GM12878 (cell line): Measurements from ENCODE around the gene PDK1. TPM values are rescaled to one million over a fixed set of nuclear protein-coding genes. Genes with fewer than 3 reads are reported as not detected.
A peak's percentile ranks its signal among the peaks of the same experiment; 100 is the strongest.

ENCODE experiments used
- ATAC-seq: fragments of 200-7000 bp; cut with Tn5 transposase; 3 replicates; pipeline ENCODE4 v1.9.1; 2020; ENCODE audit warnings: mild to moderate bottlenecking, moderate library complexity
- BruUV-seq: library from RNA; stranded (reverse); fragments of 400-500 nt; replicated peaks from 2 replicates; lab custom pipeline; 2021; lab: Mats Ljungman, UMichigan
- CTCF ChIA-PET: fragments of 300-600 bp; sonication (Branson Sonifier 250); formaldehyde crosslinking; extraction: SDS; loops from one replicate; lab custom pipeline; 2021; ENCODE audit warnings: inconsistent platforms; lab: Yijun Ruan, JAX
- POLR2A ChIA-PET: fragments of 350-600 bp; formaldehyde crosslinking; extraction: SDS; loops from one replicate; lab custom pipeline; 2021; ENCODE audit warnings: inconsistent platforms; lab: Charles Lee
- RAD21 ChIA-PET: fragments of 300-600 bp; sonication (Branson Sonifier 250); formaldehyde crosslinking; loops from one replicate; lab custom pipeline; 2023; ENCODE audit warnings: antibody characterized with exemption; ENCODE audit not compliant: unreplicated experiment; lab: Charles Lee
- SMC1A ChIA-PET: fragments of 300-600 bp; sonication (Branson Sonifier 250); formaldehyde crosslinking; loops from one replicate; lab custom pipeline; 2023; ENCODE audit not compliant: unreplicated experiment, uncharacterized antibody; lab: Charles Lee
- DNase-seq: peaks from one replicate; pipeline ENCODE4 v3.0.0-alpha.2; 2011; ENCODE audit warnings: low read depth, low spot score
- FAIRE-seq: peaks from 3 replicates; lab custom pipeline; 2011; peaks lifted over from hg19 to GRCh38; lab: Jason Lieb, UNC
- H2AFZ ChIP-seq: 2 replicates; pipeline ENCODE4 v1.6.0; 2011; ENCODE audit warnings: low read depth, low read length, control low read depth; ENCODE audit not compliant: control insufficient read depth
- H3K27ac ChIP-seq: 2 replicates; pipeline ENCODE4 v1.5.1; 2011; ENCODE audit warnings: control low read depth; ENCODE audit not compliant: control insufficient read depth, insufficient read depth
- H3K27me3 ChIP-seq, 2 experiments: replicated peaks in 1 of 2; 2 replicates each; pipeline versions ENCODE4 v1.6.0 to v1.6.1; 2011; ENCODE audit warnings: low read length in 1 of 2; ENCODE audit not compliant: control insufficient read depth in 2 of 2, insufficient read depth in 2 of 2
- H3K36me3 ChIP-seq, 2 experiments: 2 replicates each; pipeline ENCODE4 v1.5.1; 2011; ENCODE audit warnings: low read length in 1 of 2; ENCODE audit not compliant: control insufficient read depth in 2 of 2, insufficient read depth in 2 of 2
- H3K4me1 ChIP-seq: 2 replicates; pipeline ENCODE4 v1.6.1; 2011; ENCODE audit warnings: mild to moderate bottlenecking, low read length, moderate library complexity, mixed read lengths; ENCODE audit not compliant: control insufficient read depth, insufficient read depth
- H3K4me2 ChIP-seq: 2 replicates; pipeline ENCODE4 v1.6.0; 2011; ENCODE audit warnings: control low read depth; ENCODE audit not compliant: control insufficient read depth, insufficient read depth
- H3K4me3 ChIP-seq: fragments of 200-600 bp; sonication (generic); 2 replicates; pipeline ENCODE4 v1.5.1; 2016
- H3K79me2 ChIP-seq: 2 replicates; pipeline ENCODE4 v1.6.0; 2011; ENCODE audit warnings: low read length; ENCODE audit not compliant: control insufficient read depth, insufficient read depth
- H3K9ac ChIP-seq: 2 replicates; pipeline ENCODE4 v1.8.0; 2011; ENCODE audit warnings: low read length, control low read depth, mixed read lengths; ENCODE audit not compliant: control insufficient read depth, insufficient read depth
- H3K9me3 ChIP-seq: replicated peaks from 3 replicates; pipeline ENCODE4 v1.5.1; 2011; ENCODE audit warnings: mild to moderate bottlenecking, low read length; ENCODE audit not compliant: control insufficient read depth, insufficient read depth
- H4K20me1 ChIP-seq: 2 replicates; pipeline ENCODE4 v1.6.0; 2011; ENCODE audit not compliant: control insufficient read depth, insufficient read depth
- BCL11A ChIP-seq: IDR thresholded peaks from 2 replicates; pipeline ENCODE4 v1.6.1; 2011; ENCODE audit warnings: low read depth, low read length
- BHLHE40 ChIP-seq, 2 experiments: fragments of 450-650 bp in 1 of 2; IDR thresholded peaks; 2 replicates each; pipeline ENCODE4 v1.6.1; 2011 to 2017; ENCODE audit warnings: low read depth in 2 of 2, borderline replicate concordance in 1 of 2, improper control_type of control experiment in 1 of 2, low read length in 1 of 2, mild to moderate bottlenecking in 1 of 2
- CREM ChIP-seq: IDR thresholded peaks from 2 replicates; pipeline ENCODE4 v1.6.1; 2014; ENCODE audit warnings: antibody characterized with exemption, low read depth
- EGR1 ChIP-seq, 2 experiments: IDR thresholded peaks; 1 replicate in 1 of 2; 2 replicates in 1 of 2; pipeline ENCODE4 v1.6.1; 2011 to 2012; ENCODE audit warnings: low read depth in 2 of 2, low read length in 2 of 2, borderline replicate concordance in 1 of 2, mild to moderate bottlenecking in 1 of 2, moderate library complexity in 1 of 2
- ESRRA ChIP-seq: IDR thresholded peaks from 2 replicates; pipeline ENCODE4 v1.6.1; 2012; ENCODE audit warnings: mild to moderate bottlenecking, low read length, improper control_type of control experiment
- HDGF ChIP-seq: fragments of 450-650 bp; IDR thresholded peaks from 2 replicates; pipeline ENCODE4 v1.6.1; 2016; ENCODE audit warnings: antibody characterized with exemption
- LARP7 ChIP-seq: fragments of 450-650 bp; IDR thresholded peaks from 2 replicates; pipeline ENCODE4 v1.6.1; 2017; ENCODE audit warnings: mild to moderate bottlenecking
- MTA2 ChIP-seq: fragments of 450-650 bp; IDR thresholded peaks from 2 replicates; pipeline ENCODE4 v1.6.1; 2016; ENCODE audit warnings: low read depth, mild to moderate bottlenecking, moderate library complexity
- MTA3 ChIP-seq: IDR thresholded peaks from 2 replicates; pipeline ENCODE4 v1.6.1; 2012; ENCODE audit warnings: low read length, inconsistent platforms, borderline replicate concordance
- RAD21 ChIP-seq: IDR thresholded peaks from 2 replicates; pipeline ENCODE4 v1.6.1; 2011; ENCODE audit warnings: mild to moderate bottlenecking, low read depth, low read length, moderate library complexity; ENCODE audit not compliant: insufficient read depth
- TCF12 ChIP-seq: IDR thresholded peaks from 2 replicates; pipeline ENCODE4 v1.6.1; 2011; ENCODE audit warnings: low read depth, mild to moderate bottlenecking, low read length
- ZNF207 ChIP-seq: fragments of 450-650 bp; IDR thresholded peaks from 2 replicates; pipeline ENCODE4 v1.6.1; 2014; ENCODE audit warnings: antibody characterized with exemption, mild to moderate bottlenecking, borderline replicate concordance
- ZNF622 ChIP-seq: fragments of 450-650 bp; IDR thresholded peaks from 2 replicates; pipeline ENCODE4 v1.6.1; 2017; ENCODE audit warnings: mild to moderate bottlenecking, inconsistent platforms
- WGBS: methylation state at CpG from one replicate; pipeline ENCODE4 v1.1.6; 2016; ENCODE audit warnings: low lambda C conversion rate; ENCODE audit not compliant: insufficient replicate concordance, insufficient coverage; ENCODE audit errors: missing lambda C conversion rate; 5-methylcytosine and 5-hydroxymethylcytosine counted together
- in situ Hi-C: fragments of 300-500 bp; cut with MboI; formaldehyde crosslinking; loops from 9 replicates; pipeline ENCODE4 v1.14.3; 2018; ENCODE audit warnings: mixed read lengths
- intact Hi-C: fragments of 100-400 bp; cut with micrococcal nuclease; formaldehyde crosslinking; loops from one replicate; pipeline ENCODE4 v1.14.2; 2022; ENCODE audit not compliant: unreplicated experiment
- polyA plus RNA-seq, 11 experiments: library from polyadenylated mRNA; depleted of rRNA in 4 of 11; unstranded in 6 of 11; stranded (reverse) in 5 of 11; fragments of >200 nt; fragmentation: Nextera tagmentation in 4 of 11; fragmentation: Illumina TruSeq in 1 of 11; extraction: Ambion mirVana in 4 of 11; extraction: Trizol in 1 of 11; gene quantifications; 1 replicate in 1 of 11; 2 replicates in 10 of 11; pipeline versions ENCODE4 v1.2.1 to v1.2.3, GENCODE V29; 2011 to 2016; ENCODE audit warnings: inconsistent platforms in 2 of 11, missing spikeins in 2 of 11, low read depth in 1 of 11
- total RNA-seq, 4 experiments: library from RNA; depleted of rRNA in 3 of 4; stranded (reverse); fragments of >200 nt in 3 of 4; fragmentation: Illumina TruSeq in 1 of 4; extraction: Trizol in 1 of 4; gene quantifications; 2 replicates each; pipeline versions ENCODE4 v1.2.1 to v1.2.3, GENCODE V29; 2013 to 2021
- TF ChIP-seq, protein P1 (sequence below): IDR thresholded peaks from 2 replicates; pipeline ENCODE4 v1.6.1; 2012; ENCODE audit warnings: mild to moderate bottlenecking, low read depth, low read length
- TF ChIP-seq, protein P2 (sequence below): fragments of 450-650 bp; IDR thresholded peaks from 2 replicates; pipeline ENCODE4 v1.6.1; 2017; ENCODE audit warnings: low read depth, mild to moderate bottlenecking, moderate library complexity
- TF ChIP-seq, protein P3 (sequence below): fragments of 450-650 bp; IDR thresholded peaks from 2 replicates; pipeline ENCODE4 v1.6.1; 2017; ENCODE audit warnings: antibody characterized with exemption, mild to moderate bottlenecking, moderate library complexity

PDK1 gene
- total and polyA plus RNA-seq, 10 of the 15 experiments (the other 5 are each of a cell fraction or from before 2014, with no cell fraction given) = 5.3 to 128 (median 17.1) TPM

DNA sequence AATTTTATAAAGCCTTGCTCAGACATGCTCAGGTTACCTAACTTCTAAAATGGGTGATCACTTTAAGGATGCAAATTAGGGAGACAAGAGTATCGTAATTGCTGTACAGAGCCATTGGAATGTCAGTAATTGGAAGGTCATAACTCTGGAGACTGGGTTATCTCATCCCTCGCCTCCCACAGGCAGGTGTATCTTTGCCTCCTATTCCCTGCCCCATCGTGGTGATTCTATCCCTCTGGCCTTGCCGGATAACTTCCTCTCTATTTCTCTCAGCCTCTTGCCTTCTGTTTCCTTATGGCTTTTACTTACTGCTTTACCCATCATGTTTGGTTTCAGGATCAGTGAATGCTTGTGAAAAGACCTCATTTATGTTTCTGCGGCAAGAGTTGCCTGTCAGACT, 2.5 kb downstream of the PDK1 start:
- H2AFZ ChIP-seq = no peak overlapping the region
- TF ChIP-seq MTA2 (no peak), BHLHE40 (IDR thresholded peaks at IDR 0.05; ENCODE audit: borderline replicate concordance in 1 of 2, low read depth in 2 of 2, low read length in 1 of 2) (no peak), ESRRA (no peak), TCF12 (no peak), CREM (no peak), HDGF (no peak), MTA3 (no peak), EGR1 (IDR thresholded peaks at IDR 0.05; ENCODE audit: borderline replicate concordance in 1 of 2, low read depth in 2 of 2, low read length in 2 of 2) (no peak), BCL11A (no peak), ZNF622 (no peak), ZNF207 (no peak), LARP7 (no peak), RAD21 (no peak)
- TF ChIP-seq, protein P1, sequence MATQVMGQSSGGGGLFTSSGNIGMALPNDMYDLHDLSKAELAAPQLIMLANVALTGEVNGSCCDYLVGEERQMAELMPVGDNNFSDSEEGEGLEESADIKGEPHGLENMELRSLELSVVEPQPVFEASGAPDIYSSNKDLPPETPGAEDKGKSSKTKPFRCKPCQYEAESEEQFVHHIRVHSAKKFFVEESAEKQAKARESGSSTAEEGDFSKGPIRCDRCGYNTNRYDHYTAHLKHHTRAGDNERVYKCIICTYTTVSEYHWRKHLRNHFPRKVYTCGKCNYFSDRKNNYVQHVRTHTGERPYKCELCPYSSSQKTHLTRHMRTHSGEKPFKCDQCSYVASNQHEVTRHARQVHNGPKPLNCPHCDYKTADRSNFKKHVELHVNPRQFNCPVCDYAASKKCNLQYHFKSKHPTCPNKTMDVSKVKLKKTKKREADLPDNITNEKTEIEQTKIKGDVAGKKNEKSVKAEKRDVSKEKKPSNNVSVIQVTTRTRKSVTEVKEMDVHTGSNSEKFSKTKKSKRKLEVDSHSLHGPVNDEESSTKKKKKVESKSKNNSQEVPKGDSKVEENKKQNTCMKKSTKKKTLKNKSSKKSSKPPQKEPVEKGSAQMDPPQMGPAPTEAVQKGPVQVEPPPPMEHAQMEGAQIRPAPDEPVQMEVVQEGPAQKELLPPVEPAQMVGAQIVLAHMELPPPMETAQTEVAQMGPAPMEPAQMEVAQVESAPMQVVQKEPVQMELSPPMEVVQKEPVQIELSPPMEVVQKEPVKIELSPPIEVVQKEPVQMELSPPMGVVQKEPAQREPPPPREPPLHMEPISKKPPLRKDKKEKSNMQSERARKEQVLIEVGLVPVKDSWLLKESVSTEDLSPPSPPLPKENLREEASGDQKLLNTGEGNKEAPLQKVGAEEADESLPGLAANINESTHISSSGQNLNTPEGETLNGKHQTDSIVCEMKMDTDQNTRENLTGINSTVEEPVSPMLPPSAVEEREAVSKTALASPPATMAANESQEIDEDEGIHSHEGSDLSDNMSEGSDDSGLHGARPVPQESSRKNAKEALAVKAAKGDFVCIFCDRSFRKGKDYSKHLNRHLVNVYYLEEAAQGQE = no peak
- TF ChIP-seq, protein P2, sequence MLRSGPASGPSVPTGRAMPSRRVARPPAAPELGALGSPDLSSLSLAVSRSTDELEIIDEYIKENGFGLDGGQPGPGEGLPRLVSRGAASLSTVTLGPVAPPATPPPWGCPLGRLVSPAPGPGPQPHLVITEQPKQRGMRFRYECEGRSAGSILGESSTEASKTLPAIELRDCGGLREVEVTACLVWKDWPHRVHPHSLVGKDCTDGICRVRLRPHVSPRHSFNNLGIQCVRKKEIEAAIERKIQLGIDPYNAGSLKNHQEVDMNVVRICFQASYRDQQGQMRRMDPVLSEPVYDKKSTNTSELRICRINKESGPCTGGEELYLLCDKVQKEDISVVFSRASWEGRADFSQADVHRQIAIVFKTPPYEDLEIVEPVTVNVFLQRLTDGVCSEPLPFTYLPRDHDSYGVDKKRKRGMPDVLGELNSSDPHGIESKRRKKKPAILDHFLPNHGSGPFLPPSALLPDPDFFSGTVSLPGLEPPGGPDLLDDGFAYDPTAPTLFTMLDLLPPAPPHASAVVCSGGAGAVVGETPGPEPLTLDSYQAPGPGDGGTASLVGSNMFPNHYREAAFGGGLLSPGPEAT = no peak
- TF ChIP-seq, protein P3, sequence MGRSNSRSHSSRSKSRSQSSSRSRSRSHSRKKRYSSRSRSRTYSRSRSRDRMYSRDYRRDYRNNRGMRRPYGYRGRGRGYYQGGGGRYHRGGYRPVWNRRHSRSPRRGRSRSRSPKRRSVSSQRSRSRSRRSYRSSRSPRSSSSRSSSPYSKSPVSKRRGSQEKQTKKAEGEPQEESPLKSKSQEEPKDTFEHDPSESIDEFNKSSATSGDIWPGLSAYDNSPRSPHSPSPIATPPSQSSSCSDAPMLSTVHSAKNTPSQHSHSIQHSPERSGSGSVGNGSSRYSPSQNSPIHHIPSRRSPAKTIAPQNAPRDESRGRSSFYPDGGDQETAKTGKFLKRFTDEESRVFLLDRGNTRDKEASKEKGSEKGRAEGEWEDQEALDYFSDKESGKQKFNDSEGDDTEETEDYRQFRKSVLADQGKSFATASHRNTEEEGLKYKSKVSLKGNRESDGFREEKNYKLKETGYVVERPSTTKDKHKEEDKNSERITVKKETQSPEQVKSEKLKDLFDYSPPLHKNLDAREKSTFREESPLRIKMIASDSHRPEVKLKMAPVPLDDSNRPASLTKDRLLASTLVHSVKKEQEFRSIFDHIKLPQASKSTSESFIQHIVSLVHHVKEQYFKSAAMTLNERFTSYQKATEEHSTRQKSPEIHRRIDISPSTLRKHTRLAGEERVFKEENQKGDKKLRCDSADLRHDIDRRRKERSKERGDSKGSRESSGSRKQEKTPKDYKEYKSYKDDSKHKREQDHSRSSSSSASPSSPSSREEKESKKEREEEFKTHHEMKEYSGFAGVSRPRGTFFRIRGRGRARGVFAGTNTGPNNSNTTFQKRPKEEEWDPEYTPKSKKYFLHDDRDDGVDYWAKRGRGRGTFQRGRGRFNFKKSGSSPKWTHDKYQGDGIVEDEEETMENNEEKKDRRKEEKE = no peak
- H3K36me3 ChIP-seq = peaks cover 0 to 20% of the 10 kb centered on the region in 2 experiments; a peak in 2 of 4 replicates
- POLR2A ChIA-PET = interaction anchor here (0.7 kb wide), 1 partner anchor 28 kb away, joined by 3 read pairs; no protein-coding TSS in a partner anchor
- peaks cover 6% of the 10 kb centered on the region for H3K4me1 ChIP-seq
- H3K27ac ChIP-seq = no peak overlapping the region
- in situ Hi-C loops = loop anchor here (25.0 kb wide), 1 partner anchor 1621 kb away; the partner anchor contains the start of gene GORASP2
- FAIRE-seq (no peak), DNase-seq (no peak), ATAC-seq (no peak)
- H3K4me2 ChIP-seq = peak overlapping the region; percentile 72
- RAD21 ChIA-PET = no interaction called here
- H3K4me3 ChIP-seq = peak overlapping the region; percentile 69
- intact Hi-C loops = no loop called here
- SMC1A ChIA-PET = interaction anchor here (1.8 kb wide), 1 partner anchor 39 kb away, joined by 3 read pairs; no protein-coding TSS in a partner anchor
- H3K9me3 ChIP-seq = no peaks in the 10 kb centered on the region
- H3K79me2 ChIP-seq = peaks cover 79% of the 10 kb centered on the region
- CTCF ChIA-PET = no interaction called here
- H4K20me1 ChIP-seq = peaks cover 4% of the 10 kb centered on the region; the same call in 1 of the 2 replicates
- no peak overlapping the region for H3K9ac ChIP-seq
- 84% methylated on average over 5 of the region's 5 CpGs for WGBS
- BruUV-seq = no TSS peak
- no peaks in the 10 kb centered on the region for H3K27me3 ChIP-seq
